ENCODE data around the gene RXRA.

DNA sequence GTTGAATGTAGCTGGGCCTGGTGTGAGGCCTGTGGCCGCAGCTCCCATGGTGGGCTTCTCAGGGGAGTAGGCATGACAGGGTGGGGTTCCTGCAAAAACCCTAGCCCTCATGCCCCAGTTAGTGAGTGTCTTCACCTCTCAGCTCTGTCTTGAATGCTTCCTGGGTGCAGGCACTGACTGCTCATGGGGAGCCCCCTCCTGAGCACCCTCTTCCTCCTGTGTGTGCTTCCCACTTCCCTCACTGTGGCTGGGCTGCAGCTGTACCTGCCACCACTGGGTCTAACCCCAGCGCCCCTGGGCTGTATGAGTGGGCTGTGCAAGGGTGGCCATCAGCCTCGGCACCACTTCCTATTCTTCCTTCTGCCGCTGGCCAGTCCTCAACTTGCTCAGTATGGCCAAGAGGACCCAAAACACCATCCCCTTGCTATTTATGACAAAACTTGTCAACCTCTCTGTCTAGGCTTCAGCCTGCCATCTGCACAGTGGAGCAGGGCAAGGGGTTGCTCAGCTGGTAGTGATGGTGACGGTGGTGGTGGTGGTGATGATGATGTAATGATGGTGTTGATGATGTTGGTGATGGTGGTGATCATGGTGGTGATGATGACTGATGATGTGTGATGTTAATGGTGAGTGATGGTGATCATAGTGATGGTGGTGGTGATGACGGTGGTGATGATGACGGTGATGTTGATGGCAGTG, 67.5 kb downstream of the RXRA start:
- TF ChIP-seq, protein P1, sequence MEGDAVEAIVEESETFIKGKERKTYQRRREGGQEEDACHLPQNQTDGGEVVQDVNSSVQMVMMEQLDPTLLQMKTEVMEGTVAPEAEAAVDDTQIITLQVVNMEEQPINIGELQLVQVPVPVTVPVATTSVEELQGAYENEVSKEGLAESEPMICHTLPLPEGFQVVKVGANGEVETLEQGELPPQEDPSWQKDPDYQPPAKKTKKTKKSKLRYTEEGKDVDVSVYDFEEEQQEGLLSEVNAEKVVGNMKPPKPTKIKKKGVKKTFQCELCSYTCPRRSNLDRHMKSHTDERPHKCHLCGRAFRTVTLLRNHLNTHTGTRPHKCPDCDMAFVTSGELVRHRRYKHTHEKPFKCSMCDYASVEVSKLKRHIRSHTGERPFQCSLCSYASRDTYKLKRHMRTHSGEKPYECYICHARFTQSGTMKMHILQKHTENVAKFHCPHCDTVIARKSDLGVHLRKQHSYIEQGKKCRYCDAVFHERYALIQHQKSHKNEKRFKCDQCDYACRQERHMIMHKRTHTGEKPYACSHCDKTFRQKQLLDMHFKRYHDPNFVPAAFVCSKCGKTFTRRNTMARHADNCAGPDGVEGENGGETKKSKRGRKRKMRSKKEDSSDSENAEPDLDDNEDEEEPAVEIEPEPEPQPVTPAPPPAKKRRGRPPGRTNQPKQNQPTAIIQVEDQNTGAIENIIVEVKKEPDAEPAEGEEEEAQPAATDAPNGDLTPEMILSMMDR (IDR thresholded peaks at IDR 0.05; ENCODE audit: low read depth, low read length, missing input control) = no peak
- TF ChIP-seq, protein P2, sequence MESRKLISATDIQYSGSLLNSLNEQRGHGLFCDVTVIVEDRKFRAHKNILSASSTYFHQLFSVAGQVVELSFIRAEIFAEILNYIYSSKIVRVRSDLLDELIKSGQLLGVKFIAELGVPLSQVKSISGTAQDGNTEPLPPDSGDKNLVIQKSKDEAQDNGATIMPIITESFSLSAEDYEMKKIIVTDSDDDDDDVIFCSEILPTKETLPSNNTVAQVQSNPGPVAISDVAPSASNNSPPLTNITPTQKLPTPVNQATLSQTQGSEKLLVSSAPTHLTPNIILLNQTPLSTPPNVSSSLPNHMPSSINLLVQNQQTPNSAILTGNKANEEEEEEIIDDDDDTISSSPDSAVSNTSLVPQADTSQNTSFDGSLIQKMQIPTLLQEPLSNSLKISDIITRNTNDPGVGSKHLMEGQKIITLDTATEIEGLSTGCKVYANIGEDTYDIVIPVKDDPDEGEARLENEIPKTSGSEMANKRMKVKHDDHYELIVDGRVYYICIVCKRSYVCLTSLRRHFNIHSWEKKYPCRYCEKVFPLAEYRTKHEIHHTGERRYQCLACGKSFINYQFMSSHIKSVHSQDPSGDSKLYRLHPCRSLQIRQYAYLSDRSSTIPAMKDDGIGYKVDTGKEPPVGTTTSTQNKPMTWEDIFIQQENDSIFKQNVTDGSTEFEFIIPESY (IDR thresholded peaks at IDR 0.05) = no peak
- TF ChIP-seq EGR1 (IDR thresholded peaks at IDR 0.05; ENCODE audit: low read depth in 2 of 2) (no peak), JUND (IDR thresholded peaks at IDR 0.05) (no peak), NR2F2 (IDR thresholded peaks at IDR 0.05) (no peak), SP1 (IDR thresholded peaks at IDR 0.05) (no peak), RAD21 (IDR thresholded peaks at IDR 0.05) (no peak), FOXA1 (IDR thresholded peaks at IDR 0.05) (no peak)
- TF ChIP-seq, protein P3, sequence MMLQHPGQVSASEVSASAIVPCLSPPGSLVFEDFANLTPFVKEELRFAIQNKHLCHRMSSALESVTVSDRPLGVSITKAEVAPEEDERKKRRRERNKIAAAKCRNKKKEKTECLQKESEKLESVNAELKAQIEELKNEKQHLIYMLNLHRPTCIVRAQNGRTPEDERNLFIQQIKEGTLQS (IDR thresholded peaks at IDR 0.05) = no peak
- TF ChIP-seq, protein P4, sequence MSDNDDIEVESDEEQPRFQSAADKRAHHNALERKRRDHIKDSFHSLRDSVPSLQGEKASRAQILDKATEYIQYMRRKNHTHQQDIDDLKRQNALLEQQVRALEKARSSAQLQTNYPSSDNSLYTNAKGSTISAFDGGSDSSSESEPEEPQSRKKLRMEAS (IDR thresholded peaks at IDR 0.05) = no peak
- TF ChIP-seq, protein P5, sequence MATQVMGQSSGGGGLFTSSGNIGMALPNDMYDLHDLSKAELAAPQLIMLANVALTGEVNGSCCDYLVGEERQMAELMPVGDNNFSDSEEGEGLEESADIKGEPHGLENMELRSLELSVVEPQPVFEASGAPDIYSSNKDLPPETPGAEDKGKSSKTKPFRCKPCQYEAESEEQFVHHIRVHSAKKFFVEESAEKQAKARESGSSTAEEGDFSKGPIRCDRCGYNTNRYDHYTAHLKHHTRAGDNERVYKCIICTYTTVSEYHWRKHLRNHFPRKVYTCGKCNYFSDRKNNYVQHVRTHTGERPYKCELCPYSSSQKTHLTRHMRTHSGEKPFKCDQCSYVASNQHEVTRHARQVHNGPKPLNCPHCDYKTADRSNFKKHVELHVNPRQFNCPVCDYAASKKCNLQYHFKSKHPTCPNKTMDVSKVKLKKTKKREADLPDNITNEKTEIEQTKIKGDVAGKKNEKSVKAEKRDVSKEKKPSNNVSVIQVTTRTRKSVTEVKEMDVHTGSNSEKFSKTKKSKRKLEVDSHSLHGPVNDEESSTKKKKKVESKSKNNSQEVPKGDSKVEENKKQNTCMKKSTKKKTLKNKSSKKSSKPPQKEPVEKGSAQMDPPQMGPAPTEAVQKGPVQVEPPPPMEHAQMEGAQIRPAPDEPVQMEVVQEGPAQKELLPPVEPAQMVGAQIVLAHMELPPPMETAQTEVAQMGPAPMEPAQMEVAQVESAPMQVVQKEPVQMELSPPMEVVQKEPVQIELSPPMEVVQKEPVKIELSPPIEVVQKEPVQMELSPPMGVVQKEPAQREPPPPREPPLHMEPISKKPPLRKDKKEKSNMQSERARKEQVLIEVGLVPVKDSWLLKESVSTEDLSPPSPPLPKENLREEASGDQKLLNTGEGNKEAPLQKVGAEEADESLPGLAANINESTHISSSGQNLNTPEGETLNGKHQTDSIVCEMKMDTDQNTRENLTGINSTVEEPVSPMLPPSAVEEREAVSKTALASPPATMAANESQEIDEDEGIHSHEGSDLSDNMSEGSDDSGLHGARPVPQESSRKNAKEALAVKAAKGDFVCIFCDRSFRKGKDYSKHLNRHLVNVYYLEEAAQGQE (IDR thresholded peaks at IDR 0.05) = no peak
